ENCODE measurements around the gene HPS4.
"Not testable (repeated sequence)": the region's sequence is repeated elsewhere in the genome, so short reads cannot be mapped to it uniquely, and the experiment has no call there.

The HPS4 gene

DNA sequence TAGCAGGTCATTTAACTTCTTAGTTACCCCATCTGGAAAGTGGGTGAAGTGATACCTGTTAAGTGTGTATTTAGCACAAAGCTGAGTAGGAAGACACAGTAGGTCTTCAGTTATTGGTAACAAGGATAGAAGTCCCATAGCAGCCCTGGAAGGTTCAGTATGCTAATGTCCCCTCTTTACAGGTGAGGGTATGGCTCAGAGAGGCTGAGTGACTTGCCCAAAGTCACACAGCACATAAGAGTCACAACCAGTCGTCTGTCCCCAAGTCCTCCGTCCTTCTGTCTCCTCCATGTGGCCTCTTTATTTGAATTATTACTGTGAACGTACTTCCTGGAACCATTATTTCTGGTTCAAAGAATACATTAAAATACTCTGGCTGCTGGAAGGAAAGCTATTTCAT lies 44.0 kb downstream of the HPS4 start:
- DNase-seq, result no peak

DNA sequence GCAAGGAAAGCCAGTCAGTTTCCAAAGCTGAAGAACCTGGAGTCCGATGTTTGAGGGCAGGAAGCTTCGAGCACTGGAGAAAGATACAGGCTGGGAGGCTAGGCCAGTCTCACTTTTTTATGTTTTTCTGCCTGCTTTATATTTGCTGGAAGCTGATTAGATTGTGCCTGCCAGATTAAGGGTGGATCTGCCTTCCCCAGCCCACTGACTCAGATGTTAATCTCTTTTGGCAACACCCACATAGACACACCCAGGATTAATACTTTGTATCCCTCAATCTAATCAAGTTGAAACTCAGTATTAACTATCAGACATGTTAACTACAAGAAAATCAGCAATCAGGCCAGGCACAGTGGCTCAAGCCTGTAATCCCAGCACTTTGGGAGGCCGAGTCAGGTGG lies 44.8 kb downstream of the HPS4 start:
- DNase-seq, result not testable (repeated sequence)

DNA sequence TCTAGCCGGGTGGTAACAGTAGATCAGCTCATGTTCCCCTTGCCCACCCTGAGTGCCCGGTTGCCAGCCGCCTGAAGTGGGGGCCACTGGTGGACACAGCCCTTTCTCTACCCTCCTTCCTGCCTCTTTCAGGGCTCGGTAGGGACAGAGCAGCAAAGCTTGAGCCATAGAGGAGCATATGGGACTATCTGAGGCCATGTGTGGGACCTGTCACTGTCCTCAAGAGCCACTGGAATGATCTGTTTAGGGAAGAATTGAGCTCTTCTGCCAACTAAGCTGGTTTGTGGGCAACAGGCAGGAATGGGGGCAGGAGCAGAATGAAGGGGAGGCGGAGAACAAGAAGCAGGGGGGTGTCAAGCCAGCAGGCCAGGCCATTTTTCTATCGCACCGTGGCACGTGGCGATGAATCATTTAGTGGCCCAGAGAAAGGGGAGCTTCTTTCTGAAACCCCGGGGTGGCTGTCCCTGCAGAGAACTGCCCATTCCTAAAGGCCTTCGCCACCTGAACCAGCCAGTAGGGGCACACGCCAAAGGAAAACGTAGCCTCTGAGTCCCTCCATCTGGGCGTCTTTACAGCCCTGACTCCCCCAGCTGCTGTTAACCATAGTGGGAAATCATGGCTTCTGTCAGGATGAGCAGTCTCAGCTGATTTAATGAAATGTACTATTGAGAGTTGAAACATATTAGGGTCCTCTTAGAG lies 45.7 kb downstream of the HPS4 start:
- no peak for DNase-seq

DNA sequence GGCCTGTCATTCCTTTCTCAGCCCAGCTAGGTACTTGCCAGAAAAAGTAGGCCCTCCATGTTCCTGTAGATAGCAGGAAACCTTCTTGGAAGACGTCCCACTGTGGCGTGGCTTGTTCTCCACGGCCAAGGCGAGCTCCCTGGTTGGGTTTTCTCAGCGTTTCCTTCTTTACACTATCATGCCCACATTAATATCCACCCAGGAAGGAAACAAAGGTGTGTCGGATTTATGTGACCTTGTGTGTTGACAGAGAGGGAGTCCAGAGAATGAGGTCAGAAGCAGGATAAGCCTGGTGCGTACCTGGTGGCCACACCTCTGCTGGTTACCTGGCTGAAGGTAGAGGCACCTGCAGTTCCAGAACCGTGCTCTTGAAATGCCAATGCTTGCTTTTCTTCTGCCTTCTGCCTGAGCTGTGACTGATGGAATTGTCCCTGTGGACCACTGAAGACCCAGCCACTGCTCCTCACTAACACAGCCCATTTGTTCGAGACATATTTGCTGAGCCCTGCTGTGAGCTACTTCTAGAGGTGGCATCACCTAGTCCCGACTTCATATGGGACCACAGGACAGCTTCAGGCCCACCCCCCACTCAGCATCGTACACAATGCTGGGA lies 46.6 kb downstream of the HPS4 start:
- DNase-seq, result no peak

DNA sequence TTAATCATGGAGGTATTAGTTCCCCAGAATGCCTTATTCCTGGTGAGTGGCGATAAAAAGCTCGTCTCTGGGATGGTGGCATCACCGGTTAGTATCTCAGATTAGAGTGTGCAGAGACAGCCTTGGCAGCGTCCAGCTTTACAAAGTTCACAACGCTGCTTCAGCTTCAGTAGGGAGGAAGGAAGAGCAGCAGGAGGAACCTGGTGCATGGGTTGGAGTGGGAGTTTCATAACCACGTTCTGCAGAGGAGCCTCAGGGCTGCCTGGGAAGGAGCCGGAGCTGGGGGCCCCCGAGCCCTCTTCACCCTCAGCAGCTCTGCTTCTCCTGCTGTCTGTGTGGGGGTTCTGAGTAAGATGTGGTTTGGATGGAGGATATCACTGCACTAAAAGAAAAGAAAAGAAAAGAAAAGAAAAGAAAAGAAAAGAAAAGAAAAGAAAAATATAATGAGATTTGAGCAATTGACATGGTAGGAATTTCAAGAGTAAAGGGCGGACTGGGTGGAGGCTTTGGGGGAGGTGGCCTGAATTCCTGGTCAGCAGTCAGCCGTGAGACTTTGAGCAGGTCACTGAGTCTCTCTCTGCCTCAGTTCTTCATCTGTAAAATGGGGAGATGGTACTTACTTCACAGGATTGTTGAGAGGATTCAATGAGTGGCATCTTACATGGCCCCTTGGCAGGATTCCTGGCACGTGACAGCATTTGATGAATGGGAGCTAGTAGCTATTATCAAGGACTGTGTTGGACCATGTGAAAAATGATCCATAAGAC lies 48.1 kb downstream of the HPS4 start:
- no peak for DNase-seq

DNA sequence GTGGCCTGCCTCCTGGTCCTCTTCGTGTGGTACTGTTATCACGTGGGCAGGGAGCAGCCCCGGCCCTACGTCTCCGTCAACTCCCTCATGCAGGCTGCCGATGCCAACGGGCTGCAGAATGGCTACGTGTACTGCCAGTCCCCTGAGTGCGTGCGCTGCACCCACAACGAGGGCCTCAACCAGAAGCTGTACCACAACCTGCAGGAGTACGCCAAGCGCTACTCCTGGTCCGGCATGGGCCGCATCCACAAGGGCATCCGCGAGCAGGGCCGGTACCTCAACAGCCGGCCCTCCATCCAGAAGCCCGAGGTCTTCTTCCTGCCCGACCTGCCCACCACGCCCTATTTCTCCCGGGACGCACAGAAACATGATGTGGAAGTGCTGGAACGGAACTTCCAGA lies 49.8 kb downstream of the HPS4 start:
- DNase-seq, result no peak

DNA sequence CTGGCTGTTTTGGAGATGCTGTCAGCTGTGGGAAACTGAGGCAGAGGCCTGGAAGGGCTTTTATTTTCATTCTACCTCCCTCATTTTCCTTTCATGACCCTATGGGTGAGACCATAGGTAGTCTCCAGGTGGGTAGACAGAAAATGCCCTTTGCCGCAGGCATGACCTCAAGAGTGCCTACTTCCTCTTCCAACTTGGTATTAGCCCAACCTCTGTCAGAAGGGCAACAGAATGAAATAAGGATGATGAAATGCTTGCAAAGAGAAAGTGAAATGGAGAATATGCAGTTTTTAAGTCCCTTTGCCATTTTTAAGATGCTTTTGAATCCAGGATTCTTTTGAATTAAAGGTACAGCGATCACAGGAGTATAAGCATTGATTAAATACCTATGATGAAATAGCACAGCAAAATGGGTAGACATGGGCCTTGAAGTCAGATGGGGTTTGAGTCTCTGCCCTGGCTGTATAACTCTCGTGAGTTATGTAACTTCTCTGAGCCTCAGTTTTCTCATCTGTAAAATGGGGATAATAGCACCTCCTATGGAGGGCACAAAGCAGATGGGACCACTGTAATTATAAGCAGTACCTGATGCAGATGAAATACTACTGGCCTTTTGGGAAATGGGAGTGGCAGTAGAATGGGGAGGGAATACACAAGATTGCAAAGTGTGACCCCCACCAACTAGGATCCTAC lies 50.8 kb downstream of the HPS4 start:
- no peak for DNase-seq

DNA sequence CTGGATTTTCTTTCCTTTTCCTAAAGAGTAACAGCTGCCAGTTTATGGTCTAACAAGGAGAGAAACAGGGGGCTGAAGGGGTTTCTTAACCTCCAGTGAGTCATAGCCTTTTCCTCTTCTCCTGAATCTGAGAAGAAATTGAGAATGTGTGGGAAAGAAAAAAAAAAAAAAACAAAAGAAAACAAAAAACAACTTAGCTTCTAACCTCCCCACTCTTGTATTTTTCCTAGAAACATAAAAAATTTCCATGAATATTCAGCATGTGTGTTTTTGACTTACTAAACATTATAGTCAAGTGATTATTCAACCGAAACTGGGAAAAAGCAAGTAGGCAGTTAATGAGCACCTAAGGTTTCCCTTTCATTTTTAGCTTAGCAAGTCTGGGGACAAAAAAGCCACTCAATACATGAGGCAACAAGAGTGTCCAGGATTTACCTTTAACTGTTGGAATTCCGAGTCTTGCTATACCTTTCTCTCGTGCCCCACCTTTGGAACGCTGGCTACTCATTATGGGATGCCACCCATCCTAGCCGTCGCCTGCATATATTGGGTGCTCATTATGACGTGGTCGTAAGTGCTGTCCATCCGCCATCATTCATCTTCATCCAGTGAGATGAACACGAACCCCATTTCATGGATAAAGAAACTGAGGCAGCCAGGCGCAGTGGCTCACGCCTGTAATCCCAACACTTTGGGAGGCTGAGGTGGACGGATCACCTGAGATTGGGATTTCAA lies 52.2 kb downstream of the HPS4 start:
- no peak for DNase-seq

DNA sequence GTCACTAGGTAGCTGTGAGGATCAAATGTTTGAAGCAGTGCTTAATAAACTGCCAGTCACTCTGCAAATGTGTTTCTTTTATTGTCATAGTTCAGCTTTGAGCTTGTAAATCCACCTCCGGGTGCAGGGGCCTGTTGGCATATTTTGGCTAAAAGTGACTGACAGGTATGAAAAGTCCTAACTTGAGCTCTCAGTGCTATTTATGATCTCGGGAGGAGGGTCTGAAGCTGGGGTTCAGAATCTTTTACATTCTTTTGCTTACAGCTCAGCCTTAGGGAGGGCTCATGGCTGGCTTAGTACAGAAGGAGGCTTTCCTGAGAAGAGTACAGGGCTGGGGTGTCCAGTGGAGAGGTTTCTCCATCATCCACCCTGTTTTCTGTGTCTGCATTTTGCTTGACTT lies 53.0 kb downstream of the HPS4 start:
- no peak for DNase-seq

DNA sequence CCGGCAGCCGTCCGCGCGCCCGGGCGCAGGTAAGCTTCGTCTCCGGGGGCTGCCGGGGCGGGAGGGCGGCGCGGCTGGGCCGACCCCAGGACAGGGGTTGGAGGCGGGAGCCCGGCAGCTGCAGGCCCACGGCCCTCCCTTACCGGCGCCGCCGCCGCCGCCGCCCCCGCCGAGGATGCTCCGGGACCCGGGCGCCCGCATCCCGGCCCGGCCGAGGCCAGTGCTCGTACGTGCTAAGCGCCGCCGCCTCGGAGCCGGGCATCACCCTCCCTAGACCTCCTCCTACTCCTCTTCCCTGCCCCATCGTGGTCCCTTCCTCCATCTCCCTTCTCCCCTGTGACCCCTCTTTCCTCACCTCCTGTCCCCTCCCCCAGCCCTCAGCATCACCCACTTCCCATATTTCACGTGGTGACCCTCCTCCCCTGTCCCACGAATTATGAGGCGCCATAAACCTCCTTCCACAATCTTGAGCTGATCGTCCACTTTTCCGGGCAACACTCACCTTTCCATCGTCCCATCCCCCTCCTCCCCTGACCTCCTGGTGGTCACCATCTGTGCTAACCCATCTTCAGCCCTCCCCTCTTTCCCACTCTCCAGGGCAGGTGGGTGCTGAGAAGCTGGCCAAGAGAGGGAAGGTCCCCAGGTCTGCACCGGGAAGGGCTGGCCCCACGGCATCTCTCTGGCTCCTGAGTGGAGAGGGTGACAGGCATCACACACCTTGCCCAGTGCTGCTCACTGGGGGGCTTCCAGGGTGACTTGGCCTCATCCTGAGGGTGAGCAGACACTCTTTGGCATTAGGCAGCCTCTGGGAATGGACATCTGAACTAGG lies 53.9 kb downstream of the HPS4 start:
- DNase-seq, result peak in 2 of 3 experiments; percentile 0 to 27

DNA sequence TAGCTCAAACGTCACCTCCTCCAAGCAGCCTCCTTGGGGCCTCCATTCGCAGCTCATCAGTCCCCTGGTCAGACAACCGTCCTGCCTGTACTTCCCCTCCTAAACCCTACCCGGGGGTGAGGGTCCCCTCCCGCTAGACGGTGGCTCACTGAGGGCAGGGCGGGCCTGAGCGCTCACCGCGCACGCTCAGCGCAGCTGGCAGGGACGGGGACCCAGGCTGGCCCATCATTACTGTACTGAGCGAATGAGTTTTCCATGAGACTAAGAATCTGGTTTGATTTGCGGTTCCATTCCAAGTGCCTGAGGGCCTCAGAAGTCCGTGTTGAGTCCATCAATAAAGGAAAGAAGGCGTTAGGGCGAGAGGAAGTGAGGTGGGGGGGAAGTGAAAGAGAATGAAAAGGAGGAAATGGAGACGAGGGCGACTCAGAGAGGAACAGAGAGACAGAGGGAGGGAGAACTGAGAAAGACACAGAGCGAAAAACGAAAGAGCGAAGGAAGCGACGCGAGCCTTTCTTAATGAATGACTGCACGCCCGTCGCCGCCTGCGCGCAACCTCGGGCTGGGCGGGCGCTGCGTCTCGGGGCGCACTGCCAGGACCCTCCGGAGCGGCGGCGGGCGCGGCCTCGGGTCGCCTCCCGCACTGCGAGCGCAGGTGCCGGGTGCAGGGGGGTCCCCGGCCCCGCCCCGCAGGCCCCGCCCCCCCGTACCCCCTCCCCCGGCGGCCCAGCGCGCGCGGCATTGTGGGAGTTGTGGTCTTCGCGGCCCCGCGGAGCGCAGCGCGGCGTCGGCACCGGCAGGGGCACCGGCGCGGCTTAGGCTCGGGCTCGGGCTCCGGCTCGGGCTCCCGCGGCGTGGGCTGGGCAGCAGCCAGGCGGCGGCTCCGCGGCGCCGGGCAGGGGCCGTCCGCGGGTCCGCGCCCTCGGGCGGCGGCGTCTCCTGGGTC lies 54.8 kb downstream of the HPS4 start, which contains the start of gene ASPHD2:
Gene ASPHD2 (plus strand): TSS at position 746 of the 943 bp plus-strand sequence. CDS start 4,356 bp downstream, outside the sequence.
- DNase-seq, result peak; percentile 62 to 74 (median 62)

DNA sequence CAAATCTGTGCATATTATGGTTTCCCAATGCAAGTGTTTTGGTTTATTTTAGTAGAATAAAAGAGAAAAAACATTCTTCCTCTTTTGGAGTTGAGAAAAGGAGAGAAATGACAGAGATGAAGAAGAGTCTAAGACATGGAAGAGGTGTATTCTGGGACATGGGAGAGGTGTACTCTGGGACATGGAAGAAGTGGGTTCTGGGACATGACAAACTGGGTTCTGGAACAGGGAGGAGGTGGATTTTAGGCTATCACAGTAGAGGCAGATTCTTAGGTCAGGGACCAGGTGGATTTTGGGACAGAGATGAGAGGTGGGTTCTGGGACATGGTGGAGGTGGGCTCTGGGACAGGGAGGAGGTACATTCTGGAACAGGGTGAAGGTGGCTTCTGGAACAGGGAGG lies 56.7 kb downstream of the HPS4 start:
- DNase-seq, result no peak

DNA sequence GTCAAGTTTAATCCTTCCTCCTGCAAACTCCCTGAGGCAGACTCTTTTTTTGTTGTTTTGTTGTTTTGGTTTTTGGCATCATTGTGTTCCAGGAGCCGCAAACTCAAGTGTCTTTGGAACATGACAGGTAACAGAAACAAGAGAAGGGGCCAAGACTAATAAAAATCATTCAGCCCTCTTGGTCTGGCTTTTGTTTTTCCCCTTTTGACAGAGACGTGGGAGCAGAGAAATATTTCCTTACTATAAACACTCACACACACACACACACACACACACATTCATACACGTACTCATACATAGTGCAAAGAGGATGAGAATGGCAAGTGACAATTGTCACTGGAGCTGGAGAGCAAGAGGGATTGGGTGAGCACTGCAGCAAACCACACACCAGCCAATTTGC lies 65.0 kb downstream of the HPS4 start:
- no peak for DNase-seq

DNA sequence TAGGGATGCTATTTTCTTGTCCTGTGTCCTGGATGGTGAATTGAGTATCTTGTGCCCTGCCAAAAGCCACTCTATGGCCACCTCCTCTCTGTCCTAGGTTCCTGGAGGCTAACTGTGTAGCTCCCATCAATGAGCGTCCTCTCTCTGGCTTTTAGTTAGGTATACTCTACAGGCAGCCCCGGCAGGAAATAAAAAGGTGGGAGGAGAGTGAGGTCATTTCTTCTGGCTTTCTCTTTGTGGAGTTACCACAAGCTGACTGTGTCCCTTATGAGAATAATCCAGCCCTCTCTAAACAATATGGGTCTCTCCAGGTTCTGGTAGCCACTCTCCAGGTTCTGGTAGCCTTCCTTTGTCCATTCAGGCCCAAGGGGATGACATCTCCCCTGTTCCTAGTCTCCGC lies 66.2 kb downstream of the HPS4 start:
- DNase-seq, result no peak

DNA sequence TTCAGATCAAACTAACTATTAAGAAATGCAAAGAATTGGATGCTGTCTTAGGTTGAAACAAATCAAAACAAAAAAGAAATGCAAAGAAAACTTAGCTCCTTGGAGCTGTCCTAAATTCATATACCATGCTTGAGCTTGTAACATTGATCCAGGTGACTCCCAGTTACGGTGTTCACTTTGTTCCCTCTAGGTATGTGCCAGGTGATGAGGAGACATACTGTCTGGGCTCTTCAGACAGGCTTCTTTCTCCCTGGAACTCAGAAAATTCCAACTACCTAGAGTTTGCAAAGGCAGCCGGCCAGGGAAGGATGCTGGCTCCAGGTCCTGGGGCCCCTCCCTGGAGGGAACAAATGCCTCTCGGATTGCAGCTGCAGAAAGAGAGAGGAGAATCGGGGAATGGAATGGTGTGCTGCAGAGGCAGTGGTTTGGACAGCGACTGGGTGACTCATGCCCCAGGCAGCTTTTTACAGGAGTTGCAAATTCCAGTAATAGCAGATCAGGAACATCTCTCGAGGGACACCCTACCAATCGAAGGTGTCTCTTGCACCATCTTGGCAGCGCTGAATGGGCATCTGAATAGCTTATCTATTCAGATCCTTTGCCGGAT lies 66.8 kb downstream of the HPS4 start:
- DNase-seq, result no peak

DNA sequence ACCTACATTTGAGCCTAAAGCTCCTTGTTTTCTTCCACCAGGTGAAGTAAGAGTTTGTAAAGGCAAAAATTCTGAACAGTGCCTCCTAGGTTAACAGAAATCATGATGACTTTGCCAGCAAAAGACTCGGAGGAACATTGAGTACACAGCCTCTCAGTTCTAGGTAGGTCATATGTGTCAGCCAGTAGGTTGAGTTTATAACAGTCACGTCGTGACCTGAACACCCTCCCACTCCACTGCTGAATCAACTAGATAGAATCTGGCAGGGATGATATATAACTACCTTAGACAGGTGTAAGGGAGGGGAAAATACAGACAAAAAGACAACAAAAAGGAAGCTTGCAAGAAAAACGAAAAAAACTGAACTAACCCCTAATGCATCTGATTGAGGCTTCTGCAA lies 67.3 kb downstream of the HPS4 start:
- DNase-seq, result no peak

DNA sequence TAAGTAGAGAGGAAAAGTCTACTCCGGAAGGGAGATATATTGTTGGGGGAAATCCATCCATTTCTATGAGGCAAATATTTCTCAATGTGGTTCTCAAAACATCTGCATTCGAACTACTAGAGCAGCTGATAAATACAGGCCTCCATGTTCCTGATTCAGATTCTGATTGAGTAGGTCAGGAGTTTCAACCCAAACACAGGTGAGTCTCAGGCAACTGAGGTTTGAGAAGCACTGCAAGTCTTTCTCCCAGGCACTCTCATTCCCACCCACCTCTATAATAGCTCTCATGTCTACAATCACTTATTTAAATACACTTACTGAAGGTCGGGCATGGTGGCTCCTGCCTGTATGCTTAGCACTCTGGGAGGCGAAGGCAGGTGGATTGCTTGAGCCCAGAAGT lies 69.2 kb downstream of the HPS4 start:
- DNase-seq, result no peak

DNA sequence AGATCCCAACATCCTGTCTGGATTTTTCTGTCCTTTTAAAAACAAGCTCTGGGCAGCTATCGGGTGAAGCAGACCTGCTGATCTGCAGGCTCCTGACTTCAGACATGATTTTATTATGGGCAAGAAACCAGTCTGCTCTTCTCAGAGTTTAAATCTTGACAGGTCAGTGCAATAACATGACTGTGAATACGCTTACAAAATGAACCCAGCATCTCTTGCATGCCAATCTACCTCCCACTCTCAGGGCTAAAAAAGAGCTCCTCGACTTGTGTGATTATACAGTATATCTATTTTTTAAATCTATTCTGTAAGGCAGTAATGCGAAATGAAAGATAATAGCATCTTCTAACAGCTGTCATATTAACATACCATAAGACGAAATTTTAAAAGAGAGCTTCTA lies 73.2 kb downstream of the HPS4 start:
- DNase-seq, result no peak

DNA sequence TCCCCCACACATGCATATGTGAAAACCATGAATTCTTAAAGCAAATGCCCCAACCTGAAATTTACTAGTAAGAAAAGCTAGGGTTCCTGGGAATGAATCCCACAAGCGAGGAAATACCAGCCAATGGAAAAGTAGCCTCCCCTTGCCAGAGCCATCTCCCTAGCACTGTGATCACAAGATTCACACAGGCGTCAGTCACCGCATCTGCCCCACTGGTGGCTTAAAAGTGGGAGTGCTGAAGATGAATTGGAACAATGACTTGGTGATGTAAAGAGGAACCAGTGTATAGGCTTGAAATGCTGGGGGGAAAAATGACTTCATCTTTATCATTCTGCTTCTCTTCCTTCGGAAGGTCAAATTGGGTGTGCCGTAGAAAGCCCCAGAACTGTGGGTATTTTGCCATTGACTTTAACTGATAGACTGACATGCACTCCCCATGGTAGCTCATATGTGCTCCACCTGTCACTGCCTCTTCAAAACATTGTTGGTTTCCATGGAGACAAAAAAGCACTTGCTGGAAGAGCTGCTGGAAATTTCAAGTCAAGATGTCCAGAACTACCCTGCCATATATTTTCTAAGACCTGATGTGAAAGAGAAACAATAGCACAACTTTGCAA lies 73.8 kb downstream of the HPS4 start:
- DNase-seq, result peak; percentile 25 to 78 (median 43)

Measured in NCI-H1417 (cell line).